Activated T-cell treated with anti-CD3 and anti-CD28 coated beads, Interleukin-2, amount 50 U/mL, for 72 hours (primary cell): Measurements from ENCODE around the gene ATP1A2. TPM values are rescaled to one million over a fixed set of nuclear protein-coding genes. Genes with fewer than 3 reads are reported as not detected.
"Not testable (repeated sequence)": the region's sequence is repeated elsewhere in the genome, so short reads cannot be mapped to it uniquely, and the experiment has no call there.

Source experiments
- ATAC-seq, 2 donors: fragments of 150-1000 bp; cut with Tn5 transposase; replicated peaks in 1 of 2; 2 replicates each; pipeline ENCODE4 v1.10.0; 2021; ENCODE audit warnings: moderate library complexity in 2 of 2, mild to moderate bottlenecking in 1 of 2
- DNase-seq, 2 donors: peaks; one replicate each; pipeline ENCODE4 v3.0.0; 2021 to 2022; ENCODE audit warnings: mixed read lengths in 1 of 2
- H3K27ac Mint-ChIP-seq: one replicate; pipeline ENCODE4 v1.8.0; 2022; ENCODE audit warnings: mild to moderate bottlenecking, moderate library complexity, mixed read lengths
- H3K27me3 Mint-ChIP-seq: one replicate; pipeline ENCODE4 v1.8.0; 2022; ENCODE audit warnings: low read depth, mixed read lengths
- H3K36me3 Mint-ChIP-seq, 2 donors: one replicate each; pipeline ENCODE4 v1.8.0; 2022; ENCODE audit warnings: mixed read lengths in 2 of 2, mild to moderate bottlenecking in 1 of 2; ENCODE audit not compliant: insufficient read depth in 2 of 2
- H3K4me1 Mint-ChIP-seq: one replicate; pipeline ENCODE4 v1.8.0; 2022; ENCODE audit warnings: low read depth, mixed read lengths
- H3K4me3 Mint-ChIP-seq, 2 donors: one replicate each; pipeline ENCODE4 v1.8.0; 2022; ENCODE audit warnings: mild to moderate bottlenecking in 2 of 2, mixed read lengths in 2 of 2, moderate library complexity in 2 of 2
- H3K9me3 Mint-ChIP-seq, 2 donors: one replicate each; pipeline ENCODE4 v1.8.0; 2022; ENCODE audit warnings: mixed read lengths in 2 of 2
- total RNA-seq, 2 donors: library from RNA; stranded (reverse); gene quantifications; one replicate each; pipeline ENCODE4 v1.2.3, GENCODE V29; 2022

Gene ATP1A2
- total RNA-seq, 2 donors from 2014 or later, result not detected

- Mint-ChIP-seq H3K4me3 (no peak overlapping the region), H3K27me3 (peaks cover 15% of the 10 kb centered on the region), H3K4me1 (peaks cover 8% of the 10 kb centered on the region), H3K9me3 (no peaks in the 10 kb centered on the region), H3K27ac (no peak overlapping the region), H3K36me3 (no peaks in the 10 kb centered on the region)
- no peak for DNase-seq
- no peak for ATAC-seq
Observed at GRCh38 chr1:160114085-160114484, 1.5 kb upstream of the ATP1A2 start.

- H3K9me3 Mint-ChIP-seq, result no peaks in the 10 kb centered on the region
- H3K4me1 Mint-ChIP-seq, result no peaks in the 10 kb centered on the region
- no peak overlapping the region for H3K27ac Mint-ChIP-seq
Observed at GRCh38 chr1:160116283-160117147, 956 bp downstream of the ATP1A2 start.

GRCh38 chr1:160117300-160117699 lies 1.7 kb downstream of the ATP1A2 start:
- H3K36me3 Mint-ChIP-seq, result no peaks in the 10 kb centered on the region
- H3K9me3 Mint-ChIP-seq, result no peaks in the 10 kb centered on the region
- no peak overlapping the region for H3K4me3 Mint-ChIP-seq
- DNase-seq (no peak), ATAC-seq (no peak)
- no peaks in the 10 kb centered on the region for H3K4me1 Mint-ChIP-seq
- H3K27ac Mint-ChIP-seq, result no peak overlapping the region
- peaks cover 15% of the 10 kb centered on the region for H3K27me3 Mint-ChIP-seq

More at GRCh38 chr1:160116283-160117147, 956 bp downstream of the ATP1A2 start:
- no peak for DNase-seq
- H3K4me3 Mint-ChIP-seq, result no peak overlapping the region
- no peaks in the 10 kb centered on the region for H3K36me3 Mint-ChIP-seq
- peaks cover 15% of the 10 kb centered on the region for H3K27me3 Mint-ChIP-seq
- ATAC-seq, result no peak

DNA sequence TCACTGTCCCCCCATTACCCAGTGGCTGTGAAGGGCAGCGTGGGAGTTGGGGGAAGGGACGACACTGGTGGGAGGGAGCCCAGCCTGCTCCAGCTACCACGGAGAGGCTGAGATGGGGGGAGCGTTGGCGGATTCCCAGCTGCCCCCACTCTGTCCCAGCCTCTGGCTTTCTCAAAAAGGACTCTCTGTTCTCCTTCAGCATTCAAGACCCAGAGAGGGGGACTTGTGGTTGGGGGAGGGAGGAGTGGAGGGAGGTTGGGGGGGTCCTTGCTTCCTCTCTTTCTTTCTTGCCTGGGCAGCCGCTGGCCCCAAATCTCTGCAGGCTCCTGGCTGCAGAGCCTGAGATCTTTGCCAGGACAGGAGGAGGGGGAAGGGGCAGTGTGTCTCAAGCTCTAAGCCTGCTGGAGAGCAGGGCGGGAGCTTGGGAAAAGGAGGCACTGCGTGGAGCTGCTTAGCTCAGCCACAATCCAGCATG lies 2.2 kb downstream of the ATP1A2 start:
- Mint-ChIP-seq H3K36me3 (no peaks in the 10 kb centered on the region), H3K4me1 (no peaks in the 10 kb centered on the region), H3K27ac (no peak overlapping the region), H3K4me3 (no peak overlapping the region), H3K27me3 (peaks cover 15% of the 10 kb centered on the region), H3K9me3 (no peaks in the 10 kb centered on the region)
- DNase-seq (no peak), ATAC-seq (no peak)

DNA sequence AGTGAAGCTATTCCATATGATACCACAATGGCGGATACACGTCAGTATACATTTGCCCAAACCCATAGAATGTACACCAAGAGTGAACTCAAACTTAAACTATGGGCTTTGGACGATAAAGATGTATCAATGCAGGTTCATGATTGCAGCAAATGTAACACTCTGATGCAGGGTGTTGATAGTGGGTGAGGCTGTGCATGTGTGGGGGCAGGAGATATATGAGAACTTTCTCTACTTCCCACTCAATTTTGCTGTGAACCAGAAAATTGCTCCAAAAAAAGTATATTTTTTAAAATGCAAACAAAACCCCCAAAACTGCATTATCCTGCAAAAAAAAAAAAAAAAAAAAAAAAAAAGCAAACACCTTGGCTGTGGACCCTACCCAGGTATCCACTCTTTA lies 3.4 kb downstream of the ATP1A2 start:
- Mint-ChIP-seq H3K27me3 (peaks cover 15% of the 10 kb centered on the region), H3K9me3 (no peaks in the 10 kb centered on the region), H3K36me3 (no peaks in the 10 kb centered on the region), H3K27ac (no peak overlapping the region), H3K4me1 (no peaks in the 10 kb centered on the region), H3K4me3 (no peak overlapping the region)
- no peak for ATAC-seq
- DNase-seq, result no peak

DNA sequence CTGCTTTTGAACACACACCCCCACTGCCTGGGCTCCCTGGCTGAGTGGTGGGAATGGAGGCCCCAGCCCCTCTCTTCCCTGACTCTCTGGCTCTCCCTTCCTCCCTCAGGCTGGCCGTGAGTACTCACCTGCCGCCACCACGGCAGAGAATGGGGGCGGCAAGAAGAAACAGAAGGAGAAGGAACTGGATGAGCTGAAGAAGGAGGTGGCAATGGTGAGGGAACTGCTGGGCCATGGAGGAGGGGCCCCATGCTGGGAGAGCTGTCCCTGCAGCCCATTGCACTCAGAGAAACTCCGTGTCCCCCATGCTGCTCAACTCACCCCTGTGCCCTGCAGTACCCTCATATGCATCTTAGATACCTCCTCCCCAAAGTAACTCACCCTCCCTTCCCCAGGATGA lies 5.2 kb downstream of the ATP1A2 start:
- Mint-ChIP-seq H3K4me3 (no peak overlapping the region), H3K4me1 (no peaks in the 10 kb centered on the region), H3K27me3 (peaks cover 15% of the 10 kb centered on the region), H3K27ac (no peak overlapping the region), H3K9me3 (no peaks in the 10 kb centered on the region), H3K36me3 (no peaks in the 10 kb centered on the region)
- DNase-seq, result no peak
- no peak for ATAC-seq

DNA sequence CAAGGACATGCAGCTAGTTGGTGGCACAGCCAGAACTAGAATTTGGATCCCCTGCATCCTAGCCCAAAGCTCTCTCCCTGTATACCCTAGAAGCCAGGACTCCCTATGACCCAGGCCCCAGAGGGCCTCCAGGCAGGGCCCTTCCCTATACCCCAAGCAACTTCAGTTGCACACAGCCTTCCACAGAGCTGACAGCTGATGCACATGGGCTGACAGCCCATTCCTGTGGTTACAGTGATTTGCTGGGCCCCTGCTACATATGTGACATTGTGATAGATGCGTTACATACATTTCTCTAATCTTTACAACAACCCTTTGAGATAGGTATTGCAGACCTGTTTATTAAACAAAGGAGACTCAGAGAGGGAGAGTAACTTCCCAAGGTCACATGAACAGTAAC lies 5.8 kb downstream of the ATP1A2 start:
- peaks cover 15% of the 10 kb centered on the region for H3K27me3 Mint-ChIP-seq
- ATAC-seq, result no peak
- DNase-seq, result no peak
- no peak overlapping the region for H3K27ac Mint-ChIP-seq
- H3K9me3 Mint-ChIP-seq, result no peaks in the 10 kb centered on the region
- no peaks in the 10 kb centered on the region for H3K4me1 Mint-ChIP-seq
- no peak overlapping the region for H3K4me3 Mint-ChIP-seq
- H3K36me3 Mint-ChIP-seq, result no peaks in the 10 kb centered on the region

DNA sequence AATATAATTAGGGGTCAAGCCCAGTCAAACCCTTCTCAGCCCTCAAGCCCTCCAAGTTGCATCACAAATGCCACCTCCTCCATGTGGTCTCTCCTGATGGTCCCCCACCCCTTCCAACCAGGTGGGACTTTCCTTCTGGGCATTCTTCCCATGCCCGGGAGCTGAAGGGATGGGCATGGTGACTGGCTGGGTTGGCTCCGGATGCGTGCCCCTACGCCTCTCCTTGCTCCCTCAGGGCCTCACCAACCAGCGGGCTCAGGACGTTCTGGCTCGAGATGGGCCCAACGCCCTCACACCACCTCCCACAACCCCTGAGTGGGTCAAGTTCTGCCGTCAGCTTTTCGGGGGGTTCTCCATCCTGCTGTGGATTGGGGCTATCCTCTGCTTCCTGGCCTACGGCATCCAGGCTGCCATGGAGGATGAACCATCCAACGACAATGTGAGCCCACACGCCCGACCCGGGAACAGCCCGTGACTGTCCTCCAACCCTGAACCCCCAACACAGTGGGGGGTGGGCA lies 7.5 kb downstream of the ATP1A2 start:
- no peak for DNase-seq
- H3K27me3 Mint-ChIP-seq, result peaks cover 8% of the 10 kb centered on the region
- H3K36me3 Mint-ChIP-seq, result no peaks in the 10 kb centered on the region
- H3K4me3 Mint-ChIP-seq, result no peak overlapping the region
- no peaks in the 10 kb centered on the region for H3K9me3 Mint-ChIP-seq
- no peaks in the 10 kb centered on the region for H3K4me1 Mint-ChIP-seq
- H3K27ac Mint-ChIP-seq, result no peak overlapping the region
- no peak for ATAC-seq

- Mint-ChIP-seq H3K4me3 (no peak overlapping the region), H3K27ac (no peak overlapping the region), H3K36me3 (no peaks in the 10 kb centered on the region), H3K4me1 (no peaks in the 10 kb centered on the region), H3K9me3 (no peaks in the 10 kb centered on the region), H3K27me3 (peaks cover under 1% of the 10 kb centered on the region)
- no peak for ATAC-seq
- DNase-seq, result no peak
Observed at GRCh38 chr1:160123726-160124125, 8.2 kb downstream of the ATP1A2 start.

DNA sequence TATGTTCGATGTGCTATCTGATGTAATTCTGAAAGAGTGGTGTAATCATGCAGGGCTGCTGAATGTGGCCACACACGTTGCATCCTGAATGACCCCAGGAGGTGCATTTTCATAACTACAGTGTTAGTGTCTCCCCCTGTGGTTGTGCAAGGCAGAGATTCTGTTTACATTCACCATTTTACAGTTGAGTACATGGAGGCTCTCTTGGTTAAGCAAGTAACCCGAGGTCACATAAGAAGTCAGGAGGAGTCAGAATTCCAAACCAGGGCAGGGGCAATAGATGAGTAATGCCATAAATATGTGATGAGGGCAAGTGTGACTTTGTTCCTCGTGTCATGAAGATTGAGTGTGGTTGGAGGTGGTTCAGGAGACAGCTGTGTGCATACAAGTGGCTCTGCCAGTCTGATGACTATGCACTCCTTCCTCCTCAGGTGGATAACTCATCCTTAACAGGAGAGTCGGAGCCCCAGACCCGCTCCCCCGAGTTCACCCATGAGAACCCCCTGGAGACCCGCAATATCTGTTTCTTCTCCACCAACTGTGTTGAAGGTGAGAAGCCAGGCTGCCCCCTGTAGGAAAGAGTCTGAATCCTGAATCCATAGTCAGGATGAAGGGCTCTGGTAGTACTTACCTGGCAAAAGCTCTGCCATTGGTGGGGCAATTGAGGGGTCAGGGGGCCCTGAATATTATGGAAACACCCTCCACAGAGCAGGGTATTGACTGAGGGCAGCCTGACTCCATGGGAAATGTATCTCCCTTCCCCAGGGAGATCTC lies 9.3 kb downstream of the ATP1A2 start:
- no peak for DNase-seq
- Mint-ChIP-seq H3K27me3 (no peaks in the 10 kb centered on the region), H3K9me3 (no peaks in the 10 kb centered on the region), H3K36me3 (no peaks in the 10 kb centered on the region), H3K27ac (no peak overlapping the region), H3K4me3 (no peak overlapping the region), H3K4me1 (no peaks in the 10 kb centered on the region)
- ATAC-seq, result peak in 1 of 2 donors; percentile 21

GRCh38 chr1:160125746-160126145 lies 10.2 kb downstream of the ATP1A2 start:
- H3K9me3 Mint-ChIP-seq, result no peaks in the 10 kb centered on the region
- no peak for DNase-seq
- peaks cover 2% of the 10 kb centered on the region for H3K27me3 Mint-ChIP-seq
- no peak for ATAC-seq
- H3K36me3 Mint-ChIP-seq, result no peaks in the 10 kb centered on the region
- no peak overlapping the region for H3K4me3 Mint-ChIP-seq
- H3K27ac Mint-ChIP-seq, result no peak overlapping the region
- H3K4me1 Mint-ChIP-seq, result no peaks in the 10 kb centered on the region

GRCh38 chr1:160126342-160126741 lies 10.8 kb downstream of the ATP1A2 start:
- ATAC-seq, DNase-seq, H3K27me3 Mint-ChIP-seq, H3K4me1 Mint-ChIP-seq, H3K36me3 Mint-ChIP-seq, H3K9me3 Mint-ChIP-seq, H3K4me3 Mint-ChIP-seq, H3K27ac Mint-ChIP-seq: not testable (repeated sequence)

- Mint-ChIP-seq H3K27ac (no peak overlapping the region), H3K4me1 (no peaks in the 10 kb centered on the region), H3K27me3 (peaks cover 15% of the 10 kb centered on the region), H3K4me3 (no peak overlapping the region), H3K9me3 (no peaks in the 10 kb centered on the region), H3K36me3 (no peaks in the 10 kb centered on the region)
- ATAC-seq, result no peak
- no peak for DNase-seq
Observed at GRCh38 chr1:160127381-160127780, 11.8 kb downstream of the ATP1A2 start.
